ENCODE measurements around the gene RGS14. TPM values are rescaled to one million over a fixed set of nuclear protein-coding genes. Genes with fewer than 3 reads are reported as not detected.
"Not testable (repeated sequence)": the region's sequence is repeated elsewhere in the genome, so short reads cannot be mapped to it uniquely, and the experiment has no call there.

The RGS14 gene
- total RNA-seq, 3 donors from 2014 or later: 11.1 to 15.2 (median 11.7) TPM

DNA sequence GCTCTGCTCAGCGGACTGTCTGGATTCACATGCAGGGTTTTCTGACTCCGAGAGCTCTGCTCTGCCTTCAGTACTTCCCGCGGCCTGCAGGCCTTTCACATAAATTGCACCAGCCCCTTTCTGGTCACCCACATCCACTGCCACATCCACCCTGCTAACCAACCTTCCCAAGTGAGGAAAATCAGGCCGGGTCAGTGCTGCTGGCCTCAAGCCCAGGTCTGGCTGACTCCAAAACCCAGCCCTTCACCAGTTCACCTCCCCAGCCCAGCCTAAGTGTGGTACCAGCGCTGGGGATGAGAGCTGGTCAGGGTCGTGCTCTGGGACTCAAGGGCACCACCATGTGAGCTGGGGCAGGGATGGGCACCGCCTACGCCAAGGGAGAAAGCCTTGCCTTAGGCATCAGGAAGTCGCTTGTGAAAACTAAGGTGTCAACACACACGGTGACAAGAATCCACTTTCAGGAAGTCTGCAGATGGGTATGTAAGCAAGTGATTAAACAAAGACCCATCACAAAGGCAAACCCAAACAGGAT, 18.6 kb upstream of the RGS14 start:
- TF ChIP-seq, protein P1, sequence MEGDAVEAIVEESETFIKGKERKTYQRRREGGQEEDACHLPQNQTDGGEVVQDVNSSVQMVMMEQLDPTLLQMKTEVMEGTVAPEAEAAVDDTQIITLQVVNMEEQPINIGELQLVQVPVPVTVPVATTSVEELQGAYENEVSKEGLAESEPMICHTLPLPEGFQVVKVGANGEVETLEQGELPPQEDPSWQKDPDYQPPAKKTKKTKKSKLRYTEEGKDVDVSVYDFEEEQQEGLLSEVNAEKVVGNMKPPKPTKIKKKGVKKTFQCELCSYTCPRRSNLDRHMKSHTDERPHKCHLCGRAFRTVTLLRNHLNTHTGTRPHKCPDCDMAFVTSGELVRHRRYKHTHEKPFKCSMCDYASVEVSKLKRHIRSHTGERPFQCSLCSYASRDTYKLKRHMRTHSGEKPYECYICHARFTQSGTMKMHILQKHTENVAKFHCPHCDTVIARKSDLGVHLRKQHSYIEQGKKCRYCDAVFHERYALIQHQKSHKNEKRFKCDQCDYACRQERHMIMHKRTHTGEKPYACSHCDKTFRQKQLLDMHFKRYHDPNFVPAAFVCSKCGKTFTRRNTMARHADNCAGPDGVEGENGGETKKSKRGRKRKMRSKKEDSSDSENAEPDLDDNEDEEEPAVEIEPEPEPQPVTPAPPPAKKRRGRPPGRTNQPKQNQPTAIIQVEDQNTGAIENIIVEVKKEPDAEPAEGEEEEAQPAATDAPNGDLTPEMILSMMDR (IDR thresholded peaks at IDR 0.05): no peak
- no peaks in the 10 kb centered on the region for H3K9me3 ChIP-seq
- peaks cover 8% of the 10 kb centered on the region for H3K36me3 ChIP-seq (ENCODE audit: low read depth)
- DNase-seq (peak in 1 of 3 donors; percentile 7), ATAC-seq (peak; percentile 30)
- no peak overlapping the region for H3K4me3 ChIP-seq
- no peaks in the 10 kb centered on the region for H3K4me1 ChIP-seq (ENCODE audit: low read depth)
- intact Hi-C loops (cut with DNase I, micrococcal nuclease): no loop called here

DNA sequence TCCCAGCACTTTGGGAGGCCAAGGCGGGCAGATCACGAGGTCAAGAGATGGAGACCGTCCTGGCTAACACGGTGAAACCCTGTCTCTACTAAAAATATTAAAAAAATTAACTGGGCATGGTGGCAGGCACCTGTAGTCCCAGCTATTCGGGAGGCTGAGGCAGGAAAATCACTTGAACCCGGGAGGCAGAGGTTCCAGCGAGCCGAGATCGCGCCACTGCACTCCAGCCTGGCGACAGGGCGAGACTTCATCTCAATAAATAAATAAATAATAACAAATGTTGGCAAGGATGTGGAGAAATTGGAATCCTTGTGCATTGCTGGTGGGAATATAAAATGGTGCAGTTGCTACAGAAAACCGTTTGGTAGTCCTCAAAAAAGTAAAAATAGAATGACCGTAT, 14.7 kb upstream of the RGS14 start:
- peak in 1 of 3 donors; percentile 4 for DNase-seq
- intact Hi-C loops (cut with DNase I, micrococcal nuclease); H3K4me3 ChIP-seq; ATAC-seq; H3K4me1 ChIP-seq (ENCODE audit: low read depth); H3K9me3 ChIP-seq; H3K36me3 ChIP-seq (ENCODE audit: low read depth): not testable (repeated sequence)

DNA sequence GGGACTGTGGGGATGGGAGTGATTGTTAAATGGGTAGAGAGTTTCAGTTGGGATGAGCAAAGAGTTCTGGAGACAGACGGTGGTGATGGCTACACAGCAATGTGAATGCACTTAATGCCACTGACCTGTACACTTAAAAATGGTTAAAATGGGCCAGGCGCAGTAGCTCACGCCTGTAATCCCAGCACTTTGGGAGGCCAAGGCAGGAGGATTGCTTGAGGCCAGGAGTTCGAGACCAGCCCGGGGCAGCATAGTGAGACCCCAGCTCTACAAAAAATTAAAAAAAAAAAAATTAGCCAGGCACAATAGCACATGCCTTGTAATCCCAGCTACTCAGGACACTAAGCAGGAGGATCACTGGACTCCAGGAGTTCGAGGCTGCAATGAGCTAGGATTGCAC, 13.9 kb upstream of the RGS14 start:
- H3K36me3 ChIP-seq (ENCODE audit: low read depth): no peaks in the 10 kb centered on the region
- intact Hi-C loops (cut with DNase I, micrococcal nuclease): no loop called here
- peaks cover 2% of the 10 kb centered on the region for H3K4me1 ChIP-seq (ENCODE audit: low read depth)
- DNase-seq (peak in 1 of 3 donors; percentile 3), ATAC-seq (no peak)
- TF ChIP-seq, protein P1 (IDR thresholded peaks at IDR 0.05): no peak
- no peaks in the 10 kb centered on the region for H3K9me3 ChIP-seq
- no peak overlapping the region for H3K4me3 ChIP-seq

DNA sequence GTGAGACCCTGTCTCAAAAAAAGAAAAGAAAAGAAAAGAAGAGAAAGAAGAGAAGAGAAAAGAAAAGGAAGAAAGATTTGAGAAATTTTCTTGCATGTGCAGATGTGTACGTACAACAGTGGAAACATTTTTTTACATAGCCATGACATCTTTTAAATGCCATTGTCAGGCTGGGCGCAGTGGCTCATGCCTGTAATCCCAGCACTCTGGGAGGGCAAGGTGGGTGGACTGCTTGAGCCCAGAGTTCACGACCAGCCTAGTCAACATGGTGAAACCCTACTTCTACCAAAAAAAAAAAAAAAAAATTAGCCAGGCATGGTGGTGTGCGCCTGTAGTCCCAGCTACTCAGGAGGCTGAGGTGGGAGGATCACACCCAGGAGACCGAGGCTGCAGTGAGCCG, 12.8 kb upstream of the RGS14 start:
- no peak for ATAC-seq
- H3K4me1 ChIP-seq (ENCODE audit: low read depth): peaks cover 13% of the 10 kb centered on the region

DNA sequence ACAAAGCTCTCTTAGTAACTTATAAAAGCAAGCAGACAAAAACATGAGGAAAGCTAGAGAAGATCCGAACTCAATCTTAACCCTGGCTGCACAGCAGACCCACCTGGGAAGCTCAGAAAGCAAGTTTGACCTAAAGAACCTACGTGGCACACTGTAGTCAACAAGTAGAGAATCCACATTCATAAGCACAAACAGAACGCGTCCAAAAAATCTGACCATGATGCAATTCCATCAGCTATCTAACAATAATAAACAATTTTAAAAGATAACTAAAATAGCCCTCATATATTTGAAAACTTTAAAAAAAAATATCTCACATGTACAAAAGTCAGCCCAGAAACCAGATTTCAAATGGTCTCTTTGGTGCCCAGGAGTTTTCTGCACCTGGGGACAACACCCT, 10.9 kb upstream of the RGS14 start:
- ATAC-seq (no peak), DNase-seq (no peak)
- H3K4me3 ChIP-seq: no peak overlapping the region
- intact Hi-C loops (cut with DNase I, micrococcal nuclease): no loop called here
- peaks cover 4% of the 10 kb centered on the region for H3K36me3 ChIP-seq (ENCODE audit: low read depth)
- H3K4me1 ChIP-seq (ENCODE audit: low read depth): peaks cover 25% of the 10 kb centered on the region
- TF ChIP-seq, protein P1 (IDR thresholded peaks at IDR 0.05): no peak
- H3K9me3 ChIP-seq: no peaks in the 10 kb centered on the region

More for the DNA sequence above, 12.8 kb upstream of the RGS14 start:
- TF ChIP-seq, protein P1 (IDR thresholded peaks at IDR 0.05): no peak
- intact Hi-C loops (cut with DNase I, micrococcal nuclease): no loop called here
- no peaks in the 10 kb centered on the region for H3K9me3 ChIP-seq
- no peak overlapping the region for H3K4me3 ChIP-seq
- no peaks in the 10 kb centered on the region for H3K36me3 ChIP-seq (ENCODE audit: low read depth)
- DNase-seq: peak in 1 of 3 donors; percentile 3

DNA sequence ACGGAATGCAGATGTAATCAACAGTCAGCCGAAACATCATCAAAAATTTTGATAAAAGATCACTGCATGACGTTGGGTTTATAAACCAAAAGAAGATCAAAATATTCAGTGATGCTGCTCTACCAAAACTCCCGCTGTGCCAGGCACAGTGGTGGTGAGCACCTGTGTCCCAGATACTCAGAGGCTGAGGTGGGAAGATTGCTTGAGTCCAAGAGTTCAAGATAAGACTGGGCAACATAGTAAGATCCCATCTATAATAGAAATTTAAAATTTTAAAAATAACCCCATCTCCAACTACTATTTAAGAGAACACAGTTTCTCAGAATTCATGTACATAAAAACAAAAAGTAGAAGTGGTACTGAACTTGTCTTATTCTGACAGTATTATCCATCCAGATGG, 10.0 kb upstream of the RGS14 start:
- TF ChIP-seq, protein P1 (IDR thresholded peaks at IDR 0.05): no peak
- intact Hi-C loops (cut with DNase I, micrococcal nuclease): no loop called here
- Histone ChIP-seq H3K36me3 (ENCODE audit: low read depth) (peaks cover 5% of the 10 kb centered on the region), H3K4me3 (no peak overlapping the region), H3K9me3 (no peaks in the 10 kb centered on the region), H3K4me1 (ENCODE audit: low read depth) (peaks cover 27% of the 10 kb centered on the region)
- ATAC-seq: no peak
- no peak for DNase-seq
